ENCODE data around the gene CDH4. TPM values are rescaled to one million over a fixed set of nuclear protein-coding genes. Genes with fewer than 3 reads are reported as not detected.

CDH4 gene
- total and polyA plus RNA-seq, 12 donors = 0.04 to 0.25 (median 0.08) TPM; not detected in 5

DNA sequence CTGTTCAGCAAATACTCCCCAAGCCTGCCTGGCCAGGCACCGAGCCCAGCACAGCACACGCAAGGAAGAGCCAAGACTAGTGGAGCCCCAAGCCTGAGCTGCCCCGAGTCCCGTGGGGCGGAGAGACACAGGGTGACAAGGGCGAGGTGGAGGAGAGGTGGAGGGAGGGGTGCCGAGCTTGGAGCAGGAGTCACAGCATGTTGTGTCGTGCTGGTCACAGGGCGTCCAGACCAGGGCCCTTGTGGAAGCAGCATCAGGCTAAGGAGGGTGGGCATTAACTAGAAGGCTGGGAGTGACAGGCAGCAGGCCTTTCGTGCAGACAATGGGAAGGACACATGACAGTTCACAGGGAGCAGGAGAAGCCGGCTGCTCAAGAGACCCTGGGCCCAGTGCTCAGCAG lies 422.1 kb downstream of the CDH4 start:
- intact Hi-C loops (cut with DNase I) = no loop called here
- ATAC-seq = no peak
- no peak overlapping the region for H3K4me3 ChIP-seq

GRCh38 chr20:61674688-61675087 lies 422.6 kb downstream of the CDH4 start:
- H3K4me1 ChIP-seq = no peaks in the 10 kb centered on the region
- H3K27ac ChIP-seq = no peak overlapping the region
- ATAC-seq (no peak), DNase-seq (no peak)
- 60 to 66% methylated on average over 3 of the region's 3 CpGs for WGBS, 2 donors
- no peaks in the 10 kb centered on the region for H3K36me3 ChIP-seq
- TF ChIP-seq, protein P1, sequence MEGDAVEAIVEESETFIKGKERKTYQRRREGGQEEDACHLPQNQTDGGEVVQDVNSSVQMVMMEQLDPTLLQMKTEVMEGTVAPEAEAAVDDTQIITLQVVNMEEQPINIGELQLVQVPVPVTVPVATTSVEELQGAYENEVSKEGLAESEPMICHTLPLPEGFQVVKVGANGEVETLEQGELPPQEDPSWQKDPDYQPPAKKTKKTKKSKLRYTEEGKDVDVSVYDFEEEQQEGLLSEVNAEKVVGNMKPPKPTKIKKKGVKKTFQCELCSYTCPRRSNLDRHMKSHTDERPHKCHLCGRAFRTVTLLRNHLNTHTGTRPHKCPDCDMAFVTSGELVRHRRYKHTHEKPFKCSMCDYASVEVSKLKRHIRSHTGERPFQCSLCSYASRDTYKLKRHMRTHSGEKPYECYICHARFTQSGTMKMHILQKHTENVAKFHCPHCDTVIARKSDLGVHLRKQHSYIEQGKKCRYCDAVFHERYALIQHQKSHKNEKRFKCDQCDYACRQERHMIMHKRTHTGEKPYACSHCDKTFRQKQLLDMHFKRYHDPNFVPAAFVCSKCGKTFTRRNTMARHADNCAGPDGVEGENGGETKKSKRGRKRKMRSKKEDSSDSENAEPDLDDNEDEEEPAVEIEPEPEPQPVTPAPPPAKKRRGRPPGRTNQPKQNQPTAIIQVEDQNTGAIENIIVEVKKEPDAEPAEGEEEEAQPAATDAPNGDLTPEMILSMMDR (IDR thresholded peaks at IDR 0.05) = no peak
- H3K9me3 ChIP-seq = no peaks in the 10 kb centered on the region
- no peak overlapping the region for H3K4me3 ChIP-seq
- peaks cover 0 to 30% (median 7%) of the 10 kb centered on the region in 7 donors for H3K27me3 ChIP-seq
- intact Hi-C loops (cut with DNase I) = no loop called here

More for the DNA sequence above, 422.1 kb downstream of the CDH4 start:
- no peak overlapping the region for H3K27ac ChIP-seq
- peaks cover 0 to 28% (median 5%) of the 10 kb centered on the region in 7 donors for H3K27me3 ChIP-seq
- H3K36me3 ChIP-seq = no peaks in the 10 kb centered on the region
- TF ChIP-seq, protein P1 (IDR thresholded peaks at IDR 0.05) = no peak
- DNase-seq = no peak
- H3K4me1 ChIP-seq = no peaks in the 10 kb centered on the region
- no peaks in the 10 kb centered on the region for H3K9me3 ChIP-seq
- 75 to 76% methylated on average over 11 of the region's 11 CpGs for WGBS, 2 donors

- intact Hi-C loops (cut with DNase I) = loop anchor here in 1 of 10 donors (1.0 kb wide), 1 partner anchor 49 kb away; no protein-coding TSS in a partner anchor
- WGBS, 2 donors = 69% methylated on average over 2 of the region's 2 CpGs
- TF ChIP-seq, protein P1 (IDR thresholded peaks at IDR 0.05) = no peak
These were observed 425.9 kb downstream of the CDH4 start for GRCh38 chr20:61677928-61678327.

GRCh38 chr20:61678437-61678836 lies 426.4 kb downstream of the CDH4 start:
- WGBS, 2 donors = 84% methylated on average over 8 of the region's 8 CpGs
- H3K9me3 ChIP-seq = no peaks in the 10 kb centered on the region
- H3K27me3 ChIP-seq = peaks cover 0 to 46% (median 9%) of the 10 kb centered on the region in 7 donors
- DNase-seq (no peak), ATAC-seq (no peak)
- intact Hi-C loops (cut with DNase I) = loop anchor here in 1 of 10 donors (1.0 kb wide), 1 partner anchor 49 kb away; no protein-coding TSS in a partner anchor
- H3K36me3 ChIP-seq = no peaks in the 10 kb centered on the region
- TF ChIP-seq, protein P1 (IDR thresholded peaks at IDR 0.05) = no peak
- H3K4me1 ChIP-seq = no peaks in the 10 kb centered on the region
- H3K4me3 ChIP-seq = no peak overlapping the region
- H3K27ac ChIP-seq = no peak overlapping the region

More at GRCh38 chr20:61677928-61678327, 425.9 kb downstream of the CDH4 start:
- no peak for DNase-seq
- Histone ChIP-seq H3K27ac (no peak overlapping the region), H3K4me1 (no peaks in the 10 kb centered on the region), H3K27me3 (peaks cover 0 to 47% (median 9%) of the 10 kb centered on the region in 7 donors), H3K36me3 (no peaks in the 10 kb centered on the region), H3K4me3 (no peak overlapping the region), H3K9me3 (no peaks in the 10 kb centered on the region)
- ATAC-seq = no peak

All from heart right ventricle (tissue), 16 donors.